ENCODE results near the gene TLX2. TPM values are rescaled to one million over a fixed set of nuclear protein-coding genes. Genes with fewer than 3 reads are reported as not detected.
A peak's percentile ranks its signal among the peaks of the same experiment; 100 is the strongest.

Gene TLX2
- total RNA-seq, 1 experiment from 2014 or later = not detected

DNA sequence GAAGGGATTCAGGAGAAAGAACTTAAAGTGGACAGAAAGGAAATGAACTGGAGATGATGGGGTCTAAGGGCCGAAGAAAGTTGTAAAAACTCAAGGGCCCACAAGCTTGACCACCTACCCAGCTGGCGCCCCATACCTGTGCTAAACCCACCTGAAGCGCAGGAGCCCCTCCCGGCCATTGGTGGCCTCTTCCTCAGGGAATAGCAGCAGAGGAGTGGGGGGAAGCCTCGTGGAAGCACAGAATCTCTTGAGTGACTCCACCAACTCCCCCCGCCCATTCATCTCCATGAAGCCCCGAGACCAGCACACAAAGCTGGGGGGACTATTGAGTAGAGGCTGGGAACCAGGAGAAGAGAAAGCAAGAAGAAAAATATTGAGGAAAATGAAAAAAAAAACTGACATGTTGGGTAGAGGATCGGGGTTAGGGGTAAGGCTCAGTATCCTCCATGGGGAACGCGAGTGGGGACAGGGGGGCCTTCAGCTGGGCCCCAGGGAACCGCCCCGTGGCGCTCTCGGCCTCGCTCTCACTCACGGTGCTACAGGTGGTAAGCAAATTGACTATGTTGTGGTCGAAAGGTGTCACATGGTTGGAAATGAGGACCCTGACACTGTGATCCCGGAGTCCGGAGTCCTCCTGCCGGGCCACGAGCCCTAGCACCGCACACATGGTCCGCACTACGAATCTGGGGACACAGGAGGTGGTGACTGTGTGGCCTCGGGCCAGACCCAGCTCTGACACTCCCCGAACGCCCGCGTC, 14.5 kb downstream of the TLX2 start:
- Histone ChIP-seq H3K27ac (peak overlapping the region; percentile 76), H3K4me3 (peak overlapping the region; percentile 84), H3K4me1 (replicated peaks) (peaks cover 13% of the 10 kb centered on the region), H3K36me3 (peaks cover 60% of the 10 kb centered on the region), H3K9me3 (replicated peaks) (no peaks in the 10 kb centered on the region), H3K27me3 (replicated peaks) (no peaks in the 10 kb centered on the region)
- DNase-seq (ENCODE audit: low read depth in 1 of 2, low spot score in 2 of 2) = no peak

DNA sequence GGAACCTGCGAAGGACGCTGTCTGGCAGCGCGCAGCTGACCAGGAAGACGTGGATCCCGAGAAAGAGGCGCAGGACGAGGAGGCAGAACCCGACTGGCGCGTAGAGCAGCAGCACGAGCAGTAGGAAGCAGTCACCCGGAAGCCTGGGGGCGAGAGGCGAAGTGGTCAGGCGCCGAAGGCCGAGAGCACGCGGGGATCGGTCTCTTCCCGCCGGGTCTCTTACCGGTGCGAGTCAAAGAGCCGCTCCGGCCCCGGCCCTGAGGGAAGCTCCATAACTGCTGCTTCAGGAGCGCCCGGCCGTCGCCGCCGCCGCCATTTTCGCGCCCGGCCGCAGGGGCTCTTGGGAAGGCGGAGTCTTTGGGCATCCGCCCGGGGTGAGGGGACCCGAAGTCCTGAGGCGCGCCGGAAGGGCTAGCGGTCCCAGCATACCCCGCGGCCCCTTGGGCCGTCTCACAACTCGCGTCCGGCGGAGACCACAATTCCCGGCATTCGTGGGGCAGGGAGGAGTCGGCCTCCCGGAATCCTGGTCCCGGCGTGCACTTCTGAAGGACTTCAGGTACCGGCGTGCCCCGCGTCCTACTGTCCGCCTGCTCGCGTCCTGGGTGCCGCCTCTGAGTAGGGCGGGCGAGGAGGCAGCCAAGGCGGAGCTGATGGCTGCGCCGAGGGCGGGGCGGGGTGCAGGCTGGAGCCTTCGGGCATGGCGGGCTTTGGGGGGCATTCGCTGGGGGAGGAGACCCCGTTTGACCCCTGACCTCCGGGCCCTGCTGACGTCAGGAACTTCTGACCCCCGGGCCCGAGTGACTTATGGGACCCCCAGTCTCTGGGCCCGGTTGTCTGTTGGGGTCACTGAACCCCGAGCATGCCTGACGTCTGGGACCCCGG, 15.3 kb downstream of the TLX2 start, which contains the start of the genes AUP1 and HTRA2:
Gene AUP1, minus strand, starts transcription at position 350 of the 882 bp plus-strand sequence. Its CDS starts 77 bp downstream, at position 273.
Gene HTRA2, plus strand, starts transcription at position 577 of the 882 bp plus-strand sequence. Its CDS starts 74 bp downstream, at position 651.
- Histone ChIP-seq H3K27ac (peak within 1 kb of the TSS; percentile 76), H3K27me3 (replicated peaks) (no peaks in the 10 kb centered on the region), H3K4me1 (replicated peaks) (peaks cover 13% of the 10 kb centered on the region), H3K36me3 (peaks cover 60% of the 10 kb centered on the region), H3K9me3 (replicated peaks) (no peaks in the 10 kb centered on the region), H3K4me3 (peak within 1 kb of the TSS; percentile 84)
- DNase-seq (ENCODE audit: low read depth in 1 of 2, low spot score in 2 of 2) = peak; percentile 97 to 99

DNA sequence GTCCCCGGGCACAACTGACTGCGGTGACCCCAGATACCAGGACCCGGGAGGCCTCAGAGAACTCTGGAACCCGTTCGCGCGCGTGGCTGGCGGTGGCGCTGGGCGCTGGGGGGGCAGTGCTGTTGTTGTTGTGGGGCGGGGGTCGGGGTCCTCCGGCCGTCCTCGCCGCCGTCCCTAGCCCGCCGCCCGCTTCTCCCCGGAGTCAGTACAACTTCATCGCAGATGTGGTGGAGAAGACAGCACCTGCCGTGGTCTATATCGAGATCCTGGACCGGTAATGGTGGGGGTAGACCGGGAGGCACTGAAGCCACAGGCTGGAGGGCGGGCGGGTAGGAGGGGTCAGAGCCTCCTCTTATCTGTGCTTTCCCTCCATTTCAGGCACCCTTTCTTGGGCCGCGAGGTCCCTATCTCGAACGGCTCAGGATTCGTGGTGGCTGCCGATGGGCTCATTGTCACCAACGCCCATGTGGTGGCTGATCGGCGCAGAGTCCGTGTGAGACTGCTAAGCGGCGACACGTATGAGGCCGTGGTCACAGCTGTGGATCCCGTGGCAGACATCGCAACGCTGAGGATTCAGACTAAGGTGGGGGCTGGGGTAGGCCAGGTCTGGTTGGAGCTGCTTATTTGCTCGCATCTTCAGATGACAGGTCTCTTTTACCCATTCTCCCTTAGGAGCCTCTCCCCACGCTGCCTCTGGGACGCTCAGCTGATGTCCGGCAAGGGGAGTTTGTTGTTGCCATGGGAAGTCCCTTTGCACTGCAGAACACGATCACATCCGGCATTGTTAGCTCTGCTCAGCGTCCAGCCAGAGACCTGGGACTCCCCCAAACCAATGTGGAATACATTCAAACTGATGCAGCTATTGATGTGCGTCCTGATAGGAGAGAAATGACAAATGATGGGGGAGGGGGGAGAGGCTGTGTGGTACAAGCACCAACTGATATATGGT, 16.3 kb downstream of the TLX2 start:
- Histone ChIP-seq H3K27me3 (replicated peaks) (no peaks in the 10 kb centered on the region), H3K4me1 (replicated peaks) (peaks cover 13% of the 10 kb centered on the region), H3K36me3 (peaks cover 58% of the 10 kb centered on the region), H3K4me3 (peak overlapping the region; percentile 84), H3K9me3 (replicated peaks) (no peaks in the 10 kb centered on the region), H3K27ac (peak overlapping the region; percentile 14; the same call in 1 of the 2 replicates)
- peak in 1 of 2 experiments; percentile 43 for DNase-seq (ENCODE audit: low read depth in 1 of 2, low spot score in 2 of 2)

DNA sequence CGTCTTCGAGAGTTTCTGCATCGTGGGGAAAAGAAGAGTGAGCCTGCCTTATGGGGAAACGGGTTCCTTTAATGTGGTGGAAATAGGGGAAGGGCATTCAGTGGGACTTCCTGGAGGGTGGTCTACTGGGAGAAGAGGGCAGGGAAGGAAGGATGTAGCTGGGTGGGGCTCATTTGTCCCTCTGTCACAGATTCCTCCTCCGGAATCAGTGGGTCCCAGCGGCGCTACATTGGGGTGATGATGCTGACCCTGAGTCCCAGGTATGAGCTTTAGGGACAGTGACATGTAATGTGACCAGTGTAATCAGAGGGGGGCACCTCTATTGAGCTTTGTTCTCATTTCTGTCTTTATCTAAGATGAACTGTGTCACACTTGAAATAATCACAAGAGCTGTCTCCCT, 17.4 kb downstream of the TLX2 start:
- no peak for DNase-seq (ENCODE audit: low read depth in 1 of 2, low spot score in 2 of 2)
- peaks cover 13% of the 10 kb centered on the region for H3K4me1 ChIP-seq (replicated peaks)
- H3K9me3 ChIP-seq (replicated peaks) = no peaks in the 10 kb centered on the region
- no peak overlapping the region for H3K27ac ChIP-seq
- no peaks in the 10 kb centered on the region for H3K27me3 ChIP-seq (replicated peaks)
- H3K36me3 ChIP-seq = peaks cover 46% of the 10 kb centered on the region
- no peak overlapping the region for H3K4me3 ChIP-seq

DNA sequence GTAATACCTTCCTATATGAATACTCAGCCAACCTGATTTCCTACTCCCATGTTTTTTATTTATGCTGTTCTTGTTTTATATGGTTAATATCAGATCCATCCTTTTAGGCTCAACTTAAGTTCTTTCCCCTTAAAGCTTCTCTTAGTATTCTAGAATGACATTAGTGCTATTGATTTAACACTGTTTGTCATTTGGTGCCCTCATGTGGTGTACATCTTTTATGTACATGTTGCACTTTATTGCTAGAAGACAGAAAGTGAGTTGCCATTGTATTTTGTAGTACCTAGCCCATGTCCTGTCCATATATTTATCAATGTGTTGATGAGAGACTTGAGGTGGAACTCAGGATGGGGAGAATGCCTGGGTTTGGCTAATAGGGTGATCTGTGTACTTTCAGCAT, 18.0 kb downstream of the TLX2 start:
- DNase-seq (ENCODE audit: low read depth in 1 of 2, low spot score in 2 of 2) = no peak
- Histone ChIP-seq H3K4me3 (no peak overlapping the region), H3K4me1 (replicated peaks) (peaks cover 13% of the 10 kb centered on the region), H3K9me3 (replicated peaks) (no peaks in the 10 kb centered on the region), H3K27me3 (replicated peaks) (no peaks in the 10 kb centered on the region), H3K27ac (no peak overlapping the region), H3K36me3 (peaks cover 41% of the 10 kb centered on the region)

DNA sequence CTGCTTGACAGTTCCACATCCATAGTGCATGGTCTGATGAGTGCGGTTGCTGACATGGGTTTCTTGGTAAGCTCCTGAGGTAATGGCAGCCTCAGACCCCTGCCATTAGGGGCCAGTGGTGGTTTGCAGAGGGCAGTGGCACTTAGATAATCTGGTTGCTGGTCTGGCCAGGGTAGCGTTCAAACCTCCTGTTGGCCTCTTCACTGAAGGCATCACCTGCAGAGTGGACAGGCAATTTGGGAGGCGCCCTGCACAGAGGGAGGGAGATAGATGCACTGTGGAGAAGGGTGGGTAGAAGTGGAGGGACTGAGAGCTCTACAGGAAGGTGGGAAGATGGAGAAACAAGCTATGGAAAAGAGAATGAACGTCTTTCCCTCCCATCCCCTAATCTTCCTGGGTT, 19.2 kb downstream of the TLX2 start:
- H3K27me3 ChIP-seq (replicated peaks) = no peaks in the 10 kb centered on the region
- no peak overlapping the region for H3K4me3 ChIP-seq
- H3K4me1 ChIP-seq (replicated peaks) = peaks cover 9% of the 10 kb centered on the region
- no peaks in the 10 kb centered on the region for H3K9me3 ChIP-seq (replicated peaks)
- no peak for DNase-seq (ENCODE audit: low read depth in 1 of 2, low spot score in 2 of 2)
- H3K27ac ChIP-seq = no peak overlapping the region
- H3K36me3 ChIP-seq = peaks cover 29% of the 10 kb centered on the region

DNA sequence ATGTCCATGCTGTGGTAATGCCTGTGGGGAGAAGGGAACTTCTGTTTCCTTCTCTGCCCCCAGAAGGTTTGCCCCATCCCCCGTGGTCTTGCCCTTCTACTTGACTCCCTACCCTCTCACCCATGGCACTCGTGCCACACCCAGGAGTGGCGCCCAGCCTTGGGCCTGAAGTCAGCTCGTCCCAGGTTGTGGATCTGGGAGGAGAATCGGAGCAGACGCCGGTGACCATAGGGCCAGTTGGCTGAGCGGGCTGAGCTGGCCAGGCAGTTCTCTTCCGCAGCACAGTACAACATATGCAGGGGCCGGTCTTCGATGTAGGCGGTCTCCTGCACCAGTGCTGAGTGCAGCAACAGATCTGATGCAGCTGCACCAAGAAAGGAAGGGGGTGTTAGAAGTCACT, 20.2 kb downstream of the TLX2 start:
- H3K27ac ChIP-seq = no peak overlapping the region
- no peak for DNase-seq (ENCODE audit: low read depth in 1 of 2, low spot score in 2 of 2)
- no peaks in the 10 kb centered on the region for H3K9me3 ChIP-seq (replicated peaks)
- H3K4me3 ChIP-seq = no peak overlapping the region
- H3K36me3 ChIP-seq = peaks cover 23% of the 10 kb centered on the region
- no peaks in the 10 kb centered on the region for H3K27me3 ChIP-seq (replicated peaks)
- peaks cover 7% of the 10 kb centered on the region for H3K4me1 ChIP-seq (replicated peaks)

DNA sequence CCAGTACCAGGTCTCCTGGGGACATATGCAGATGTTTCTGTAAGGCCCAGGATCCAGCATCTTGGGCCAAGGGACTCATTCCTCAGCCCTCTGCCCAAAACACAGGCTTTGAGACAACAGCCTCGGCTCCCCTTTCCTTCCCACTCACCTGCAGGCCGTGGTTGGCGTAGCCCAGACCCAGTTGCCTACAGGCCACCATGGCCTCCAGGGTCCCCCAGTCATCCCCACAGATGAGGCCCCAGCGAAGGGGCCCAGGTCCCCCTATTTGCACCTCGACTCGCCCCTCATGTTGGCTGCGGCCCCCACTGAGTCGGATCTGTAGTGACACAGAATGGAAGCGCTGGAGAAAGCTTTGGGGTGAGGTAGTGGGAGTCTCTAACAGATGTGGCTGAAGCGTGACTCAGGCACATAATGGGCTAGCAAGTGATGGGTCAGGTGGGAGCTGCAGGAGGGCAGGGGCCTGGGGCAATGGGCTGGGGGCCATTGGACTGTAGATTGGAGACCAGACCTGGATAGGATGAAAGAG, 21.3 kb downstream of the TLX2 start:
- no peaks in the 10 kb centered on the region for H3K27me3 ChIP-seq (replicated peaks)
- H3K36me3 ChIP-seq = peaks cover 22% of the 10 kb centered on the region
- H3K4me3 ChIP-seq = no peak overlapping the region
- DNase-seq (ENCODE audit: low read depth in 1 of 2, low spot score in 2 of 2) = no peak
- H3K27ac ChIP-seq = no peak overlapping the region
- no peaks in the 10 kb centered on the region for H3K9me3 ChIP-seq (replicated peaks)
- H3K4me1 ChIP-seq (replicated peaks) = peaks cover 6% of the 10 kb centered on the region

DNA sequence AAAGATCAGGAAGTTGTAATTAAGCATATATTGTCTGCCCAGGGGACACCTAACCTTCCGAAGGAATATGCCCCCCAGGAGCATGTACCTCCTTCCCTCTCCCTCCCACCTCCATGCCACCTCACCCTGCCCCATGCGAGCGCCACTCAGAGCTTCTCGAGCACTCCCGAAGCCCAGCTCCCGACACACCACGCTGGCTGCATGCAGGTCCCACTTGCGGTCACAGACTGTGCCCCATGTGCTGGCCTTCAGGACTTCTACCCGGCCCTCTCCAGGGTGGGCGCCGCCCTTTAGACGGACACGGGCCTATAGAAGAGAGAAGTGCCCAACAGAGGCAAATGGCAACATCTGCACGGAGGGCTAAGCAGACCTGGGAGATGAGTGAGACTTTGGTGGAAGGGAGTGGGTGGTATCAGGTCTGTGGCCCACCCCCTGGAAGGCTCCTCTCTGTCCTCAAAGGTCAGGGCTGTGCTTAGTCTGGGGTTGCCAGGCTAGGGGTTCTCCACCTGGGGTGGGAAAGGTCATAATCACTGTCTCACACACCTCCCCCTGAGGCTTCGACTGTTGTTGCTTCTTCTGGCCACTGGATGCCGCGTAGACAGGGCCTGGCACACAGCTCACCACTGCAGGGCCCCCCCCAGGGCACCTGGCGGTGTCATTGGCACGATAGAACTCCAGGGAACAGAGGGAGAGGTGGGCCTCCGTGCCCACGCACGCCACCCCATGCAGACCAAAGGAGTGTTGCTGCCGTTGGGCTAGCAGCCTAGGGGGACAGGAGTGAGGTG, 22.1 kb downstream of the TLX2 start:
- H3K4me3 ChIP-seq = no peak overlapping the region
- no peaks in the 10 kb centered on the region for H3K27me3 ChIP-seq (replicated peaks)
- no peaks in the 10 kb centered on the region for H3K9me3 ChIP-seq (replicated peaks)
- H3K36me3 ChIP-seq = peaks cover 17% of the 10 kb centered on the region
- no peak for DNase-seq (ENCODE audit: low read depth in 1 of 2, low spot score in 2 of 2)
- H3K27ac ChIP-seq = no peak overlapping the region
- H3K4me1 ChIP-seq (replicated peaks) = no peaks in the 10 kb centered on the region

DNA sequence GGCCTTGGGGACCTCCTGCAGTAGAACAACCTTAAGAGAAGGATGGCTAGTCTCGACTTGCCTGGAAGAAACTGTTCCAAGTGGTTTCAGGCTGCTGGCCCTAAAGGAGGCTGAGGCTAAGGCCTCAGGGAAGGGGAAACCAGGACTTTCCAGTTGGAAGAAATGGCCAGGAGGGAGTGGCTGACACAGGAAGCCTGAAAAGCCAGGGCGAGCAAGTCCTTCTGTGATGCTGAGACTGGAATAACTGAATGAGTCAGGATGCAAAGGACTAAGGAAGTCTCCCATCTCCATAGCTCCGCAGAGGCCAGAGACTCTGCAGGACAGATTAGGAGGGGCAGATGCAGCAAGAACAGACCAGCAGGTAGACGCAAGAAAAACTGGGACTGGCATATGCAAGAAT, 22.9 kb downstream of the TLX2 start:
- DNase-seq (ENCODE audit: low read depth in 1 of 2, low spot score in 2 of 2) = no peak
- H3K4me3 ChIP-seq = no peak overlapping the region
- H3K36me3 ChIP-seq = peaks cover 11% of the 10 kb centered on the region
- no peaks in the 10 kb centered on the region for H3K9me3 ChIP-seq (replicated peaks)
- no peaks in the 10 kb centered on the region for H3K27me3 ChIP-seq (replicated peaks)
- H3K27ac ChIP-seq = no peak overlapping the region
- no peaks in the 10 kb centered on the region for H3K4me1 ChIP-seq (replicated peaks)

DNA sequence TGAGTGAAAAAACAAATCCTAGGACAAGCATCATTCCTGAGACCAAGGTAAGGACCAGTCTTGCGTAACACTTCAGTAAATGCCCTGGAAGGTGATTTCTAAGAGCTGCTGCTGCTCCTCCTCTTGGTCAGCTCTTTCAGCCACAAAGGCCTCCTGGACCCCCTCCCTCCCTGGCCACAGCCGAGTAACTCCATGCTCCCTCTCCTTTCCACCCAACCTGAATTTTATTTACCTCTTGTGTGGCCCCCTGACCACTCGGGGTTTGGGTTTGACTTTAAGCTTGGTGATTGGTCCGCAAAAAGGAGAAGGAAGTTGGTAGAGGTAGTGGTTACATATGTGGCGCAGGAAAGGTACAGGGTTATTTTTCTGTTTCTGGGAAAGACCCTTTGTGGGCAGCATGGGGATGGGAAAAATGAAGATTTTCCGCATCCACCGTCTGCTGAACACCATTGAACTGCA, 24.7 kb downstream of the TLX2 start:
- Histone ChIP-seq H3K27me3 (replicated peaks) (no peaks in the 10 kb centered on the region), H3K4me1 (replicated peaks) (no peaks in the 10 kb centered on the region), H3K27ac (no peak overlapping the region), H3K36me3 (no peaks in the 10 kb centered on the region), H3K4me3 (no peak overlapping the region), H3K9me3 (replicated peaks) (no peaks in the 10 kb centered on the region)
- DNase-seq (ENCODE audit: low read depth in 1 of 2, low spot score in 2 of 2) = no peak

DNA sequence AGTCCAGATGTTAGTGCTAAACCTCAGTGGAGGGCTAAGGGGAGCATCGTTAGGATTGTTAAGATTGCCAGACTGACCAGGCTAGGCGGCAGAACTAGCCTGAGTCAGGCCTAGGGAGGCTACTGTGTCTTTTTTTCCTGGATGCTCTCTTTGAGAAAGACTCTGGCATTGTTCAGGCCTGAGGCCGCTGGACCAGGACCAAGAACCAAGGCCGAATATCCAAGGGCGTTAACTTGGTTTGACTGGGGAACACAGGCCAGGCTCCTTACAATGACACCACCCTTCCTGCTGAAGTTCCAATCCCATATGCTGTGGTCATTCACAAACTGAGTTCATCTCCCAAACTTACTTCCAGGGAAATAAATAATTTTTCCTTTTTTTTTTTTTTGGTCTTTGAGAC, 26.0 kb downstream of the TLX2 start:
- no peak overlapping the region for H3K4me3 ChIP-seq
- H3K27me3 ChIP-seq (replicated peaks) = no peaks in the 10 kb centered on the region
- H3K9me3 ChIP-seq (replicated peaks) = no peaks in the 10 kb centered on the region
- no peak for DNase-seq (ENCODE audit: low read depth in 1 of 2, low spot score in 2 of 2)
- no peak overlapping the region for H3K27ac ChIP-seq
- no peaks in the 10 kb centered on the region for H3K36me3 ChIP-seq
- no peaks in the 10 kb centered on the region for H3K4me1 ChIP-seq (replicated peaks)
